ENCODE data around the gene NOD2. TPM values are rescaled to one million over a fixed set of nuclear protein-coding genes. Genes with fewer than 3 reads are reported as not detected.

The NOD2 gene
- total and polyA plus RNA-seq, 2 experiments from 2014 or later, result 0.05 TPM; not detected in 1

DNA sequence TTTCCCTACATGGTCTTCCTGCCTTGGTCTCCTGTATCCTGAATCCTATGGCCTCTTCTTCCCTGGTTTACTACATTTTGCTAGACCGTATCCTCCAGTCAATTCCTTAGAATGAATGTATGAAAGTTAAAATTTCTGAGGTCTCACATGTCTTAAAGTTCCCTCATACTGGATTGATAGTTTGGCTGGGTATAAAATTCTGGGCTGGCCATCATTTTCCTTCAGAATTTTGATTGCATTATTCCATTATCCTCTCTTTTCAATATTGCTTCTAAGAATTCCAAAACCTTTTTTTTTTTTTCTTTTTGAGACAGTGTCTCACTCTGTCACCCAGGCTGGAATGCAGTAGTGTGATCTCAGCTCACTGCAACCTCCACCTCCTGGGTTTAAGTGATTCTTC is 10.8 kb downstream of the NOD2 start:
- TF ChIP-seq, protein P1, sequence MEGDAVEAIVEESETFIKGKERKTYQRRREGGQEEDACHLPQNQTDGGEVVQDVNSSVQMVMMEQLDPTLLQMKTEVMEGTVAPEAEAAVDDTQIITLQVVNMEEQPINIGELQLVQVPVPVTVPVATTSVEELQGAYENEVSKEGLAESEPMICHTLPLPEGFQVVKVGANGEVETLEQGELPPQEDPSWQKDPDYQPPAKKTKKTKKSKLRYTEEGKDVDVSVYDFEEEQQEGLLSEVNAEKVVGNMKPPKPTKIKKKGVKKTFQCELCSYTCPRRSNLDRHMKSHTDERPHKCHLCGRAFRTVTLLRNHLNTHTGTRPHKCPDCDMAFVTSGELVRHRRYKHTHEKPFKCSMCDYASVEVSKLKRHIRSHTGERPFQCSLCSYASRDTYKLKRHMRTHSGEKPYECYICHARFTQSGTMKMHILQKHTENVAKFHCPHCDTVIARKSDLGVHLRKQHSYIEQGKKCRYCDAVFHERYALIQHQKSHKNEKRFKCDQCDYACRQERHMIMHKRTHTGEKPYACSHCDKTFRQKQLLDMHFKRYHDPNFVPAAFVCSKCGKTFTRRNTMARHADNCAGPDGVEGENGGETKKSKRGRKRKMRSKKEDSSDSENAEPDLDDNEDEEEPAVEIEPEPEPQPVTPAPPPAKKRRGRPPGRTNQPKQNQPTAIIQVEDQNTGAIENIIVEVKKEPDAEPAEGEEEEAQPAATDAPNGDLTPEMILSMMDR (IDR thresholded peaks at IDR 0.05; ENCODE audit: low read depth, low read length), result no peak
- H3K27ac ChIP-seq, result no peak overlapping the region
- H3K27me3 ChIP-seq, result no peaks in the 10 kb centered on the region
- no peak overlapping the region for H3K4me3 ChIP-seq
- H3K36me3 ChIP-seq, result no peaks in the 10 kb centered on the region
- DNase-seq (ENCODE audit: low read depth in 1 of 2, low spot score in 1 of 2), result no peak
- no peaks in the 10 kb centered on the region for H3K9me3 ChIP-seq (ENCODE audit: low read depth)
- no peaks in the 10 kb centered on the region for H3K4me1 ChIP-seq (ENCODE audit: low read depth)

GRCh38 chr16:50705436-50706110 is 12.2 kb downstream of the NOD2 start:
- TF ChIP-seq, protein P1 (IDR thresholded peaks at IDR 0.05; ENCODE audit: low read depth, low read length), result no peak
- Histone ChIP-seq H3K27ac (no peak overlapping the region), H3K9me3 (ENCODE audit: low read depth) (no peaks in the 10 kb centered on the region), H3K4me1 (ENCODE audit: low read depth) (no peaks in the 10 kb centered on the region), H3K27me3 (no peaks in the 10 kb centered on the region), H3K36me3 (no peaks in the 10 kb centered on the region), H3K4me3 (no peak overlapping the region)
- DNase-seq (ENCODE audit: low read depth in 1 of 2, low spot score in 1 of 2), result no peak

GRCh38 chr16:50706250-50706649 is 12.8 kb downstream of the NOD2 start:
- Histone ChIP-seq H3K4me3 (no peak overlapping the region), H3K27me3 (no peaks in the 10 kb centered on the region), H3K9me3 (ENCODE audit: low read depth) (no peaks in the 10 kb centered on the region), H3K36me3 (no peaks in the 10 kb centered on the region), H3K27ac (no peak overlapping the region), H3K4me1 (ENCODE audit: low read depth) (no peaks in the 10 kb centered on the region)
- no peak for DNase-seq (ENCODE audit: low read depth in 1 of 2, low spot score in 1 of 2)
- TF ChIP-seq, protein P1 (IDR thresholded peaks at IDR 0.05; ENCODE audit: low read depth, low read length), result no peak

- Histone ChIP-seq H3K4me1 (ENCODE audit: low read depth) (no peaks in the 10 kb centered on the region), H3K9me3 (ENCODE audit: low read depth) (no peaks in the 10 kb centered on the region), H3K36me3 (no peaks in the 10 kb centered on the region), H3K4me3 (no peak overlapping the region), H3K27me3 (no peaks in the 10 kb centered on the region), H3K27ac (no peak overlapping the region)
- DNase-seq (ENCODE audit: low read depth in 1 of 2, low spot score in 1 of 2), result no peak
- TF ChIP-seq, protein P1 (IDR thresholded peaks at IDR 0.05; ENCODE audit: low read depth, low read length), result no peak
Observed at GRCh38 chr16:50708373-50709060, 15.1 kb downstream of the NOD2 start.

DNA sequence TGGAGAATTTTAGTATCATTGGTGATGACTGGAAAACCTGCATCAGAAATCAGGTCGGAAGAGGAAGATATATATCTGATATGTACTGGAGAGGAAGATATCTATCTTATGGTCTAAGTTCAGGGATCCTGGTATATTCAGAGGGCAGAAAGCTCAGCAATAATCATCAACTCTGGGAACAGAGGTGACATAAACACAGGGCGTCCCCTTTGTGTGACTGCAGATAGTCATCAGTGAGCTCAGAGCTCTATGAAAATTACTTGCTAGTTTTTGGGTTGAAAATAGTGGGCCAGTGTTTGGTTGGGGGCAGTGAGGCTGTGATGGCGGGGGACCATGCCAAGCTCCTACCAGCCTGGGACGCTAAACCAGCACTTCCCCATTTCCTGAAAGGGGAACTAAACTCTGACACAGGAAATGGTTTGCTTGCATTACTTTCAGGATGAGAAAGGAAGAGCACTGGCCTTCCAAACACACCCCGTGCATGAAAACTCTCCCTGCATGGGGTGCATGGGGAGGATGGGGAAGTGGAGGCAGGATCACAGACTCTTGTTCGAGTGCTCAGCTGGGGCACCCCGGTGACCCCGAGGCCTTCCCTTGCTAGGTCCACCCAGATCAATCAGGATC is 15.8 kb downstream of the NOD2 start:
- no peaks in the 10 kb centered on the region for H3K4me1 ChIP-seq (ENCODE audit: low read depth)
- no peak overlapping the region for H3K27ac ChIP-seq
- H3K9me3 ChIP-seq (ENCODE audit: low read depth), result no peaks in the 10 kb centered on the region
- TF ChIP-seq, protein P1 (IDR thresholded peaks at IDR 0.05; ENCODE audit: low read depth, low read length), result no peak
- DNase-seq (ENCODE audit: low read depth in 1 of 2, low spot score in 1 of 2), result no peak
- no peak overlapping the region for H3K4me3 ChIP-seq
- H3K36me3 ChIP-seq, result no peaks in the 10 kb centered on the region
- H3K27me3 ChIP-seq, result no peaks in the 10 kb centered on the region
